Neural progenitor cell (in vitro differentiated cells): Measurements from ENCODE around the gene MATK. TPM values are rescaled to one million over a fixed set of nuclear protein-coding genes. Genes with fewer than 3 reads are reported as not detected.
A peak's percentile ranks its signal among the peaks of the same experiment; 100 is the strongest.

ENCODE experiments used
- DNase-seq: peaks from one replicate; pipeline ENCODE4 v3.0.0-alpha.2; 2016; ENCODE audit warnings: low spot score
- H2AFZ ChIP-seq: fragments of 200-600 bp; sonication (generic); replicated peaks from 2 replicates; pipeline ENCODE4 v1.6.1; 2016; ENCODE audit warnings: antibody characterized with exemption
- H3F3A ChIP-seq: fragments of 200-600 bp; sonication (generic); 2 replicates; pipeline ENCODE4 v1.6.1; 2016; ENCODE audit warnings: antibody characterized with exemption, low read depth
- H3K27ac ChIP-seq: fragments of 200-600 bp; sonication (generic); 2 replicates; pipeline ENCODE4 v1.5.1; 2016; ENCODE audit warnings: mild to moderate bottlenecking
- H3K27me3 ChIP-seq: fragments of 200-600 bp; sonication (generic); 2 replicates; pipeline ENCODE4 v1.6.1; 2016; ENCODE audit warnings: mild to moderate bottlenecking, moderate library complexity
- H3K36me3 ChIP-seq: fragments of 200-600 bp; sonication (generic); 2 replicates; pipeline ENCODE4 v1.5.1; 2016
- H3K4me1 ChIP-seq: fragments of 200-600 bp; sonication (generic); 2 replicates; pipeline ENCODE4 v1.6.1; 2016; ENCODE audit warnings: mixed run types
- H3K4me2 ChIP-seq: fragments of 200-600 bp; sonication (generic); 2 replicates; pipeline ENCODE4 v1.6.1; 2016
- H3K4me3 ChIP-seq: fragments of 200-600 bp; sonication (generic); 2 replicates; pipeline ENCODE4 v1.5.1; 2016
- H3K79me2 ChIP-seq: fragments of 200-600 bp; sonication (generic); 2 replicates; pipeline ENCODE4 v1.6.1; 2016; ENCODE audit warnings: low read depth
- H3K9ac ChIP-seq: fragments of 200-600 bp; sonication (generic); 2 replicates; pipeline ENCODE4 v1.6.1; 2016
- H3K9me3 ChIP-seq: fragments of 200-600 bp; sonication (generic); 2 replicates; pipeline ENCODE4 v1.5.1; 2016; ENCODE audit warnings: low read depth
- H4K20me1 ChIP-seq: fragments of 200-600 bp; sonication (generic); 2 replicates; pipeline ENCODE4 v1.6.1; 2016; ENCODE audit warnings: low read depth
- H3K27ac Mint-ChIP-seq: 3 replicates; pipeline ENCODE4 v1.8.0; 2021; ENCODE audit warnings: mixed read lengths
- H3K27me3 Mint-ChIP-seq: 2 replicates; pipeline ENCODE4 v1.8.0; 2022; ENCODE audit warnings: low read depth, mild to moderate bottlenecking, inconsistent platforms, moderate library complexity, mixed read lengths; ENCODE audit not compliant: insufficient read depth
- H3K36me3 Mint-ChIP-seq: 3 replicates; pipeline ENCODE4 v1.8.0; 2021; ENCODE audit warnings: mixed read lengths
- H3K4me1 Mint-ChIP-seq: 3 replicates; pipeline ENCODE4 v1.8.0; 2021; ENCODE audit warnings: mixed read lengths
- H3K4me3 Mint-ChIP-seq: 3 replicates; pipeline ENCODE4 v1.8.0; 2021; ENCODE audit warnings: mild to moderate bottlenecking, moderate library complexity, mixed read lengths
- H3K9me3 Mint-ChIP-seq: 3 replicates; pipeline ENCODE4 v1.8.0; 2020; ENCODE audit warnings: mixed read lengths
- EZH2 ChIP-seq: fragments of 200-600 bp; sonication (generic); IDR thresholded peaks from 2 replicates; pipeline ENCODE4 v1.6.1; 2017; ENCODE audit warnings: antibody characterized with exemption, mild to moderate bottlenecking, moderate library complexity
- EZH2phosphoT487 ChIP-seq: fragments of 200-600 bp; sonication (generic); IDR thresholded peaks from 2 replicates; pipeline ENCODE4 v1.6.1; 2017; ENCODE audit warnings: antibody characterized with exemption
- total RNA-seq: library from RNA; depleted of rRNA; stranded (reverse); fragments of >200 nt; gene quantifications from 2 replicates; pipeline ENCODE4 v1.2.3, GENCODE V29; 2015; ENCODE audit warnings: low replicate concordance
- TF ChIP-seq, protein P1 (sequence below): fragments of 200-600 bp; sonication (generic); IDR thresholded peaks from 2 replicates; pipeline ENCODE4 v1.5.1; 2017; ENCODE audit warnings: antibody characterized with exemption, mild to moderate bottlenecking

Gene MATK
- total RNA-seq, 1 donor from 2014 or later, result 2.4 TPM

DNA sequence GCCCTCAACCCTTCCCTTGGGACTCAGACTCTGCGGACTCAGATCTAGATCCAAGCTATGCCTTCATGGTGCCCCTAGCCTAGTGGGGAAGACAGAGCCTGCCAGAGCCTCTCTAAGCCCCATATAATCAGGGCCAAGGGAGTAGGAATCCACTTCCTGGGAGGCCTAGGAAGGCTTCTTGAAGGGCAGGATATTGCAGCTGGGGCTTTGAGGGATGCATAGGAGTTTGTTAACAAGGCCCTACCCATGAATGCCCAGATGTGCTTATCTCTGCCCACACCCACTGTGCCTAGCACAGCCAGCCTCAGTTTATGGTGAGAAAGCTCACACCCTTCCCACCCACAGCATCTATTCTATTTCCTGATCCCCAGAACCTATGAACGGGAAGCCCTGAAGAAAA, 36.0 kb downstream of the MATK start:
- no peaks in the 10 kb centered on the region for H3K36me3 ChIP-seq

DNA sequence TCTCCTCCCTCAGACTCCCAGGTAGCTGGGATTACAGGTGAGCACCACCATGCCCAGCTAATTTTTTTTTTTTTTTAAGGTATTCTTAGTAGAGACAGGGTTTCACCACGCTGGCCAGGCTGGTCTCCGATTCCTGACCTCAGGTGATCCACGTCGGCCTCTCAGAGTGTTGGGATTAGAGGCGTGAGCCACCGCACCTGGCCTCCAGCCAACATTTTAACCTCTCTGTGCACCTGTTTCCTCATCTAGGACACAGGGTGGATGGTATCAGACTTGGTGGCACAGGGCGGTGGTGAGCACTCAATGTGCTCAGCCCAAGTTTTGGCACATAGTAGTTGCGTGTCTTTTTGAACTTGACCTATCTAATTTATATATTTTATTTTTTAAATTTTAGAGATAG, 37.2 kb downstream of the MATK start:
- H3K36me3 Mint-ChIP-seq, result peaks cover 5% of the 10 kb centered on the region
- H3F3A ChIP-seq, result no peaks in the 10 kb centered on the region
- DNase-seq, result no peak
- H3K4me3 ChIP-seq, result no peak overlapping the region
- no peak overlapping the region for H2AFZ ChIP-seq
- H4K20me1 ChIP-seq, result no peaks in the 10 kb centered on the region
- H3K27ac ChIP-seq, result no peak overlapping the region
- no peak overlapping the region for H3K9ac ChIP-seq
- H3K27me3 ChIP-seq, result no peaks in the 10 kb centered on the region
- no peak overlapping the region for H3K4me3 Mint-ChIP-seq
- no peaks in the 10 kb centered on the region for H3K9me3 ChIP-seq
- H3K27me3 Mint-ChIP-seq, result peaks cover 2% of the 10 kb centered on the region
- H3K79me2 ChIP-seq, result no peaks in the 10 kb centered on the region
- no peaks in the 10 kb centered on the region for H3K9me3 Mint-ChIP-seq
- H3K4me1 ChIP-seq, result no peaks in the 10 kb centered on the region
- no peak overlapping the region for H3K27ac Mint-ChIP-seq
- no peak overlapping the region for H3K4me2 ChIP-seq
- H3K36me3 ChIP-seq, result no peaks in the 10 kb centered on the region
- TF ChIP-seq EZH2 (no peak), EZH2phosphoT487 (no peak)
- TF ChIP-seq, protein P1, sequence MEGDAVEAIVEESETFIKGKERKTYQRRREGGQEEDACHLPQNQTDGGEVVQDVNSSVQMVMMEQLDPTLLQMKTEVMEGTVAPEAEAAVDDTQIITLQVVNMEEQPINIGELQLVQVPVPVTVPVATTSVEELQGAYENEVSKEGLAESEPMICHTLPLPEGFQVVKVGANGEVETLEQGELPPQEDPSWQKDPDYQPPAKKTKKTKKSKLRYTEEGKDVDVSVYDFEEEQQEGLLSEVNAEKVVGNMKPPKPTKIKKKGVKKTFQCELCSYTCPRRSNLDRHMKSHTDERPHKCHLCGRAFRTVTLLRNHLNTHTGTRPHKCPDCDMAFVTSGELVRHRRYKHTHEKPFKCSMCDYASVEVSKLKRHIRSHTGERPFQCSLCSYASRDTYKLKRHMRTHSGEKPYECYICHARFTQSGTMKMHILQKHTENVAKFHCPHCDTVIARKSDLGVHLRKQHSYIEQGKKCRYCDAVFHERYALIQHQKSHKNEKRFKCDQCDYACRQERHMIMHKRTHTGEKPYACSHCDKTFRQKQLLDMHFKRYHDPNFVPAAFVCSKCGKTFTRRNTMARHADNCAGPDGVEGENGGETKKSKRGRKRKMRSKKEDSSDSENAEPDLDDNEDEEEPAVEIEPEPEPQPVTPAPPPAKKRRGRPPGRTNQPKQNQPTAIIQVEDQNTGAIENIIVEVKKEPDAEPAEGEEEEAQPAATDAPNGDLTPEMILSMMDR, result no peak
- no peaks in the 10 kb centered on the region for H3K4me1 Mint-ChIP-seq

More for the DNA sequence above, 36.0 kb downstream of the MATK start:
- Mint-ChIP-seq H3K36me3 (peaks cover 11% of the 10 kb centered on the region), H3K27ac (peak overlapping the region; percentile 74), H3K4me1 (no peaks in the 10 kb centered on the region), H3K27me3 (peaks cover 2% of the 10 kb centered on the region), H3K9me3 (no peaks in the 10 kb centered on the region), H3K4me3 (no peak overlapping the region)
- Histone ChIP-seq H3K27ac (no peak overlapping the region), H3K9me3 (no peaks in the 10 kb centered on the region), H3K9ac (no peak overlapping the region), H3K79me2 (no peaks in the 10 kb centered on the region), H2AFZ (no peak overlapping the region), H3K4me2 (no peak overlapping the region), H4K20me1 (no peaks in the 10 kb centered on the region), H3K4me3 (no peak overlapping the region), H3F3A (no peaks in the 10 kb centered on the region), H3K4me1 (no peaks in the 10 kb centered on the region), H3K27me3 (no peaks in the 10 kb centered on the region)
- no peak for DNase-seq
- TF ChIP-seq, protein P1, result no peak
- TF ChIP-seq EZH2phosphoT487 (no peak), EZH2 (no peak)

DNA sequence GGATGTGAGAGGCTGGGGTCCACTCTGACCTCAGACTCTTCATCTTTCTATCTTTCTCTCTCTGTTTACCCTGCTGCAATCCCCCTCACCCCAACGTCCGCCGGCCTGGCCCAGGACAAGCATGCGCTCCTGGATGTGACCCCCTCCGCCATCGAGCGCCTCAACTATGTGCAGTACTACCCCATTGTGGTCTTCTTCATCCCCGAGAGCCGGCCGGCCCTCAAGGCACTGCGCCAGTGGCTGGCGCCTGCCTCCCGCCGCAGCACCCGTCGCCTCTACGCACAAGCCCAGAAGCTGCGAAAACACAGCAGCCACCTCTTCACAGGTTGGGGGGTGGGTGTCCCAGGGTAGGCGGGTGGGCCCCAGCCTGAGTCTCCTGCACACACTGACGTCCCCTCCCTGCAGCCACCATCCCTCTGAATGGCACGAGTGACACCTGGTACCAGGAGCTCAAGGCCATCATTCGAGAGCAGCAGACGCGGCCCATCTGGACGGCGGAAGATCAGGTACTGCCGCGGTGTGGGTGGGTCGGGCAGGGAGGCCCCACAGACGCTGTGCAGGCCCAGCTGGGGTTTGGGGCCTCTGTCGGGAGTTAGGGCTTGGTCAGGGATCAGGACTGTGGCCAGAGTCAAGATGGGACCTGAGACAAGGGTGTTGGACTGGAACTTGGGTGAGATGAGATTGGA, 39.7 kb downstream of the MATK start:
- H3K9ac ChIP-seq, result no peak overlapping the region

More for the DNA sequence above, 39.7 kb downstream of the MATK start:
- Histone ChIP-seq H3K4me2 (no peak overlapping the region), H3F3A (no peaks in the 10 kb centered on the region), H3K4me1 (no peaks in the 10 kb centered on the region), H3K27me3 (no peaks in the 10 kb centered on the region), H3K9me3 (no peaks in the 10 kb centered on the region), H3K79me2 (no peaks in the 10 kb centered on the region), H3K36me3 (no peaks in the 10 kb centered on the region), H3K4me3 (no peak overlapping the region), H3K27ac (no peak overlapping the region), H2AFZ (no peak overlapping the region), H4K20me1 (no peaks in the 10 kb centered on the region)
- Mint-ChIP-seq H3K27me3 (peaks cover 2% of the 10 kb centered on the region), H3K4me1 (no peaks in the 10 kb centered on the region), H3K4me3 (no peak overlapping the region), H3K36me3 (no peaks in the 10 kb centered on the region), H3K27ac (peak overlapping the region; percentile 83), H3K9me3 (no peaks in the 10 kb centered on the region)
- no peak for DNase-seq
- TF ChIP-seq, protein P1, result no peak
- TF ChIP-seq EZH2phosphoT487, result no peak
- TF ChIP-seq EZH2, result no peak
